Stimulated activated CD4-positive, alpha-beta T cell treated with anti-CD3 and anti-CD28 coated beads, Interleukin-1b, Interleukin-23, amount 100 ng/mL, for 48 hours (primary cell): Measurements from ENCODE around the gene UCK2.
"Not testable (repeated sequence)": the region's sequence is repeated elsewhere in the genome, so short reads cannot be mapped to it uniquely, and the experiment has no call there.

Experiments used
- DNase-seq: peaks from one replicate; pipeline ENCODE4 v3.0.0-alpha.2; 2020

UCK2 gene

DNA sequence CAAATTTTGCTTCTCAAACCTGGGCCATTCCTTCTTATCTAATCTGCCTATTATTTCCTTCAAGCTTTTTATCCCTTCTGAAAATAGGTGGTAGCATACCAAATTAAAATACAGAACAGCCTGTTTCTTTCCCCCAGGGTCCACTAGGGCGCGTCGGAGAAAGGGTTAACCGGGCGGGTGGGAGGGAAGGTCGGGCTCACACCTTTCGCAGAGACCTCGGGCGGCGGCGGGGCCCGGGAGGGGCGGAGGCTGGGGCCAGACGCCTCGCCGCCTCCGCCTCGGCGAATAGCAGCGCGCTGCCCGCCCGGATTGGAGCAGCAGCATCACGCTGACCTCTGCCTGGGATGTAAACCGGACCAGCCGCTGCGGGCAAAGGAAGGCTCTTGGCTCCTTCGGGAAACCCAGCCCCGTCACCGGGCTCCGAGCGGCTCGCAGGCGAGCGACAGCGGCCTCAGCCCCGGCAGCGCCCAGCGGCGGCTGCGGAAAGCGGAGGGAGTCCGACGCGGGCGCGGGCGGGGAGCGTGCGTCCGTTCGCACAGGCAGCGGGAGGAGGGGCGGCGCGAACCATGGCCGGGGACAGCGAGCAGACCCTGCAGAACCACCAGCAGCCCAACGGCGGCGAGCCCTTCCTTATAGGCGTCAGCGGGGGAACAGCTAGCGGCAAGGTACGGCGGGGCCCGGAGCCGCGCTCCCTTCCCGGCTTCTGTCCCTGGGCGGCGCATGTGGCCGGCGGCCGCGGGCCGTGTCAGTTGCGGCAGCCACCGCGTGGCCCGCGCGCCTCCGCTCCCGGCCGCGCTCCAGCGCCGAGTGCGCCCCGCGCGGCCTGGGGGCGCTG, at the start of gene UCK2:
Gene UCK2 (plus strand): TSS at position 347 of the 835 bp plus-strand sequence. CDS start 220 bp downstream, at position 567.
- peak; percentile 70 for DNase-seq

DNA sequence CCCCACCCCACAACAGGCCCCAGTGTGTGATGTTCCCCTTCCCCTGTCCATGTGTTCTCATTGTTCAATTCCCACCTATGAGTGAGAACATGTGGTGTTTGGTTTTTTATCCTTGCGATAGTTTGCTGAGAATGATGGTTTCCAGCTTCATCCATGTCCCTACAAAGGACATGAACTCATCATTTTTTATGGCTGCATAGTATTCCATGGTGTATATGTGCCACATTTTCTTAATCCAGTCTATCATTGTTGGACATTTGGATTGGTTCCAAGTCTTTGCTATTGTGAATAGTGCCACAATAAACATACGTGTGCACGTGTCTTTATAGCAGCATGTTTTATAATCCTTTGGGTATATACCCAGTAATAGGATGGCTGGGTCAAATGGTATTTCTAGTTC, 49.2 kb upstream of the UCK2 start:
- not testable (repeated sequence) for DNase-seq

DNA sequence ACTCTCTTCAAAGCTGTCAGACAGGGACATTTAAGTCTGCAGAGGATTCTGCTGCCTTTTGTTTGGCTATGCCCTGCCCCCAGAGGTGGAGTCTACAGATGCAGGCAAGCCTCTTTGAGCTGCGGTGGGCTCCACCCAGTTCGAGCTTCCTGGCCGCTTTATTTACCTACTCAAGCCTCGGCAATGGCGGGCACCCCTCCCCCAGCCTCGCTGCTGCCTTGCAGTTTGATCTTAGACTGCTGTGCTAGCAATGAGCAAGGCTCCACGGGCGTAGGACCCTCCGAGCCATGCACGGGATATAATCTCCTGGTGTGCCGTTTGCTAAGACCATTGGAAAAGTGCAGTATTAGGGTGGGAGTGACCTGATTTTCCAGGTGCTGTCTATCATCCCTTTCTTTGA, 43.9 kb upstream of the UCK2 start:
- DNase-seq: not testable (repeated sequence)

DNA sequence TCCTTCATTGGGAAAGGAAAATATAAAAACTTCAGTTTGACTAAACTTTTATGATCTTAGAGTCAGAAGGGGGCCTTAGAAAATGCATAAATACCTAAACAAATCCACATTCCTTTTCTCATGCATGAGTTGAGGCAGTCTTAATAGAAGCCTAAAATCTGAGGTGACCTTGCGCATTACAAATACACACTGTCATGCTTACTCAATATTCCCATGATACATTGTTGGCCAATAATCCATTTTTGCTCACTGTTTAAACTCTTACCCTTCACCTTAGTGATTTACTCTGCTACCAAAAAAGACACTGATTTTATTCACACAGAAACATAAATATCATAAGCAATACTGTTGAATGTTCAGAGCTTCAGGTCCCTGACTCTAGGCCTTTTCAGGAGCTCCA, 39.7 kb upstream of the UCK2 start:
- DNase-seq: no peak

DNA sequence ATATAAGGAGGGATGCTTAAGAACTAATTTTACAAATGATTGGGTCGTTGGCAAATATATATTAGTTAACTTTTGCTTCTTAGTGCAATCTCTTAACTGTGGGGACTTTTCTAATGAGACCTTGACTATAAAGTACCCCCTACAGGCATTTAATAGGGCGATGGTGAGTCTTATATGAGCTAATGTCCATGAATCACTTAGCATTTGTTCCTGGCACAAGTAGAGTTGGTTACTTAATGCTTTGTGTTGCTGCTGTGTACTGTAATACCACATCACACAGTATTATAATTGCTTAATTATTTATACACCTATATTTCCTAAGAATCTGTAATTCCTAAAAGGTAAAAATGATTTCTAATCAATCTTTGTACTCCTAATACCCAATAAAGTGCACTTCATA, 33.5 kb upstream of the UCK2 start:
- no peak for DNase-seq

DNA sequence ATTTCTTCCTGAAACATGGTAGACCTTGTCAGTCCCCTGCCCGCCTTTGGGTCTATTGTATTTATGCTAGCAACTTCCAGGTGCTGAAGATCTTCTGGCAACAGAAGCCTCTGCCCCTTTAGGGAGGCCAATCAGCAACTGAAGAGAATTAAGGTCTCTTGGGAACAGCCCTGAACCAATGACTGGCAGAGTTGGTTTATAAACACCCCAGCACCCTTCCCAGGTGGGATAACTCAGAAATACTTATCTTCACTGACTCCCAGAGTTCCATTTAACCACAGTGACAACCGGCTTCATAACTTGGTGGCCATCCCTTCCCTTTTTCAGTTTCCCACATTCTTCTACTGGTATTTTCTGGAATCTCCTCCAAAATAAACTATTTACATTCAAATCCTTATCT, 31.5 kb upstream of the UCK2 start:
- no peak for DNase-seq

DNA sequence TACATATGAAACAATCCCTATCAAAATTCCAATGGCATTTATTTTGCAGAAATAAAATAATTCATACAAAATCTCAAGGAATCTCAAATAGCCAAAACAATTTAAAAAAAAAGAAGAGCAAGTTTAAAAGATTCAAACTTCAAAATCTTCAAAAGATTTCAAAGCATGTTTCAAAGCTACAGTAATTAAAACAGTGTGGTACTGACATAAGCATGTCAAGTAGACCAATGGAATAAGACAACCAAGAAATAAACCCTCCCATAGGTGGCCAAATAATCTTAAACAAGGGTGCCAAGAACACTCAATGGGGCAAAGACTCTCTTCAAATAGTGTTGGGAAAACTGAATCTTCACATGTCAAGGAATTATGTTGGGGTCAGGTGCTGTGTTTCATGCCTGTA, 28.0 kb upstream of the UCK2 start:
- DNase-seq: no peak

DNA sequence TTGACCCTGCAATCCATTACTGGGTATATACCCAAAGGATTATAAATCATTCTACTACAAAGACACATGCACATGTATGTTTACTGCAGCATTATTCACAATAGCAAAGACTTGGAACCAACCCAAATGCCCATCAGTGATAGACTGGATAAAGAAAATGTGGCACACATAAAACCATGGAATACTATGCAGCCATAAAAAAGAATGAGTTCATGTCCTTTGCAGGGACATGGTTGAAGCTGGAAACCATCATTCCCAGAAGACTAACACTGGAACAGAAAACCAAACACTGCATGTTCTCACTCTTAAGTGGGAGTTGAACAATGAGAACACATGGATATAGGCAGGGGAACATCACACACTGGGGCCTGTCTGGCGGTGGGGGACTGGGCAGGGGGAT, 22.9 kb upstream of the UCK2 start:
- not testable (repeated sequence) for DNase-seq

DNA sequence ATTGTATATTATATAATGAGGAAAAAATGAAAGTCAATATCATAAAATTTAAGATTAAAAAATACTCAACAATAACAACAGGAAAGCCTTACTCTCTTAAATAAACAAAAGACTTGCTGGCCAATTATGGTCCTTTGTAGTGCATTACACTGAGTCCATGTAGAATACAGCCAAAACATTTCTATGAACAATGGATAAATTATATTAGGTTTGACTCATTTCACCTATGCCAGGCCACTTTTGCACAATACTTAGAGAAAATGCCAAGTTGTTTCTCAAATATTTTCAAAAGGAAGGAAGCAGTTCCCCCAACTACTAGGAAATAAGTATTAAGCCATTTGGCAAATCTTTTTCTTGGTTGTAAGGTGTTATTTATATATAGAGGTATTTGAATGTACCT, 19.8 kb upstream of the UCK2 start:
- no peak for DNase-seq

DNA sequence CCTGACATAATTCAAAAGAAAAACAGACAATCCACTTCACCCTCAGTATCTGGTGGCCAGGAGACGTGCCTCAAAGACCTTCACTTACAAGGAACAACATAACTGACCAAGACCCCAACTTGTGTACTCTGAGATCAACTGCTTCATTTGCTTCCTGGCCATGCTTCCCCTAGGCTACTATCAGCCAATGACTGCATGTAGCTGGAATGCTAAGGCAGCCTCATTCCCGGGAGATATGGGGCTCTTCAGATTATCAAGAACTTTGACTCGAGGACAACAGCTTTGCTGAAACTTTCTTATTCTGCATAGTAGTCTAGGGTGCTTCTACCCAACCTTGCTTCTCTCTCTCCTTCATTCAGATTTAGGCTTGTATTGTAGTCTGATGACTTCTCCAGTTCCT, 11.7 kb upstream of the UCK2 start:
- DNase-seq: no peak

DNA sequence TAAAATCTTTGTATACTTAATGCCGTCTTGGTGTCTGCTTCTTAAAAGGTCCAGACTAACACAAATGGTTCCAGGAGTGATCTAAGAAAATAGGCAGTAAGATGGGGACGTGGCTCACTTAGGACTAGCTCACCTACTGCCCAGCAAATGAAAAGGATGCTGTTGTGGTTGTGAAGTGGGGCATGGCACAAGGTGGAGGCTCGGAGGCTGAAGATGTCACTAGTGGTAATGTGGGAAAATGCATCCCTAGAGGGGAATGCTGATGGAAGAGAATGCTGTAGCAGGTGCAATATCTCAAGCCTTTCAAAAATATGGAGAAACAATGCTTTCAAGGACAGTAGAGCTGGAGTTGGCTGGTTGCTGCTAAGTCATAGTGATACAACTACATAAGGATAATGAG, 11.3 kb upstream of the UCK2 start:
- no peak for DNase-seq

DNA sequence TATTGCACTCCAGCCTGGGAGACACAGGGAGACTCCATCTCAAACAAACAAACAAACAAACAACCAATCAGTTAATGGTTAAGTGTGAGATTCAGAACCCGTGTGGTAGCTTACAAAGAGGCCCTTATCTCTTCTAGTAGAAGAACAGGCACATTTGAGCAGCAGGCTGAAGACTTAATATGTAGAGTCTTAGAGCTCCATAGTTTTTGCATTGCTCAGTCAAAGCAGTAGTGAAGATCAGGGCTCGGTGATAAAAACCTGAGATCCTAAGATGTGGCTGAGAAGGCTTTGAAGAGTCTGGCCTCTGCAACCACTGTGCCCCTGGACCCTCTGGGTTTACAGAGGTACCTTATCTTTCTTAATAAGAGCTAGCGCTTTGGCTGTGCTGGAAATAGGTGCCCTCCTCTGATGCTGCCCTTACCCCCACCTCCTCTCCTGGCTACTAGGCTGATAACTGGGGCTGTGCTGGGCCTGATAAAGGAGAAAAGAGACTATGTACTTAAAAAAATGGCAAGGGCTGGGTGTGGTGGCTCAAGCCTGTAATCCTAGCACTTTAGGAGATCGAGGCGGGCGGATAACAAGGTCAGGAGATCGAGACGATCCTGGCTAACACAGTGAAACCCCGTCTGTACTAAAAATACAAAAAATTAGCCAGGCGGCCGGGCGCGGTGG, 10.5 kb upstream of the UCK2 start:
- DNase-seq: no peak

DNA sequence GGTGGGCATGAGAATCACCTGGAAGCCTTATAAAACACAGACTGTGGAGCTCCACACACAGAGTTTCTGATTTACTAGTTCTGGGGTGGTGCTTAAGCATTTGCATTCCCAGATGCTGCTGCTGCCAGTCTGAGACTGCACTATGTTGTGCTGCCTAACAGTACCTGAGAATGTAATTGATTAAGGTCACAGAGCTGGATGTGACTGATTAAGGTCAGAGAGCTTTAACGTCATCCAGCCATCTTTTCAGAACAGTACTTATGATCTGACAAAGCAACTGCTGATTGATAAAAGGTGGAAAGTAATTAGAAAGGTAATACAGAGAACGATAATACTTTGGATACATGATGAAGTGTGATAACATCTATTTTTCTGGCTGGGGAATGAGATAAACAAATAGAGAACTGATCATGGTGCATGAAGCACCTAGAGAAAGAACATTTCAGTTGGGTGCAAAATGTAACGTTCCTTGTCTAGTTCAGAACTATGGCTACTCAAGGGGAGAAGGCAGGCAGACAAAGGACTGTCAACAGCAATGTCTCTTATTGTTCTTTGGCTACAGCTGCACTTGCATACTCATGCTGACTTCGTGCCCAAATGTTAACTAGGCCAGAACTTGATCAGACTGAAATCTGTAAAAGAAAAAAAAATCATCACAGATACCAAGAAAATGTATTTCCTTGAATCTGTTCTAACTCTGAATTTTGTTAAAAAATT, 3.7 kb upstream of the UCK2 start:
- no peak for DNase-seq

DNA sequence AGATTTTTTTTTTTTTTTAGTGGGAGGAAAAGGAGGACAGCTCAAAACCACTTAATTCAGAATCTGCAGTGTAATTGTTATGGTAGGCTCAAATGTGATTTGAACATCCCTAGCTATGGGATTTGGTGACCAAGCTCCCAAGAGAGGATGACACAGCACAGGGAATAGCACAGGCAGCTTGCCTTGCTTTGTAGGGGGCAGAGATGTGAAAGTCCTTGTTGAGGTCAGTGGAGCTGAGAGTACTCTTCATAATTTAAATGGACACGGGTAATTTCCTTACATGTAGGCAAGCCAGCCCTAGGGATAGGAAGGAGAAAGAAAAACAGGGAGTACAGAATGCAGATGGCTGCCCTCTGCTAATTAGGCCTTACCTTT, 3.2 kb upstream of the UCK2 start:
- DNase-seq: no peak

DNA sequence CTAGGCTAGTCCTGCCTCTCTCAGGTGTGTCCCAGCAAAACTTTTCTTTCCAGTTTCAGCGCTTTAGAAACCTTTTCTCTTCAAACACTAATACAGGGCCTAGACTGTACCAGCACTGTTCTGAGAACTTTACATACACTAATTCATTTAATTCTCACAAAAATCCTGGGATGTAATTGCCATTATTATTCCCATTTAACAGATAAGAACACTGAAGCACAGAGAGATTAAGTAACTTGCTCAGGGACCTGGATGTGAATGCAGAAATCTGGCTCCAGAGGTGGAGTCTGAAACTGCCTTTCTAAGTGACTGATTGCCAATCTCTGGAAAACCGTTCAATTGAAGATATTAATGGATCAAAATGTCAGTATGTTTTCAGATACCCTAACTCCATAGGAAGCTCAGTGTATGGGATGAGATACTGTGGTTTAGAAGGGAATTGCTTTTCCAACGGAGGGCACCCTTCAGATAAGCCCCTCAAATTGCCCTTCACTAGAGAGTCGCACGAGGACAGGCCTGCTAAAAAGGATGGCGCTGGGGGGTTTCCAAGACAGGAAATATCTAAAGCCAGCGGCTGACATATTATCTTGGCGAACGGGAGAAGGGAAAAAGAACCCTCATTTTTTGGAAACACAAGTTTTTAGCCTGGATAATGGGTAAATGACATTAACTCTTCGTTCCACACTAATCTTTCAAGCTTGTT, 698 bp upstream of the UCK2 start:
- DNase-seq: no peak

DNA sequence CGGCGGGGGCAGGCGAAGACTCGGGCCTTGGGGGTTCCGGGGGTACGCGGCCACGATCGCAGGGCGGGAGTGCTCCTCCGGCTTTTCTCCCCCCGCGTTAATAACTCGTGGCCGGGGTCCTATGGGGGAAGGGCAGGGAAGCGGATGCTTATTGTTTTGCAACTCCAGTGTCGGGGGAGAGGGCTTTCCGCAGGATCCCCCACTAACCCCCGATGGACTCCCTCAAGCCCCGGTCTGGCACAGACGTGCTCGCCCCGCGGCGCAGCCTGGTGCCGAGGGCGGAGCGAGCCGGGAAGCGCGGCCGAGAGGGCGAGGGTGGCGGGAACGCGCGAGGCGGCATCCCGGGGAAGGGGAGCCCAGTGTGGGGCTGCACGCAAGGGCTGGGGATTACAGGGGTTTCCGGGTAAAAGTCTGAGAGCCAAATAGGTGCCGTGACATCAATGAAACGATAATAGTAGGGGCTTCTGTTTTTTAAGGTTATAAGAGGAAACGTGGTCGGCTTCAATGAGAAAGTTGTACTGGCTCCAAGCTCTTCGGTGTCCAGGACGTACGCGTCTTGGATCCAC, 772 bp downstream of the UCK2 start:
- peak; percentile 50 for DNase-seq

DNA sequence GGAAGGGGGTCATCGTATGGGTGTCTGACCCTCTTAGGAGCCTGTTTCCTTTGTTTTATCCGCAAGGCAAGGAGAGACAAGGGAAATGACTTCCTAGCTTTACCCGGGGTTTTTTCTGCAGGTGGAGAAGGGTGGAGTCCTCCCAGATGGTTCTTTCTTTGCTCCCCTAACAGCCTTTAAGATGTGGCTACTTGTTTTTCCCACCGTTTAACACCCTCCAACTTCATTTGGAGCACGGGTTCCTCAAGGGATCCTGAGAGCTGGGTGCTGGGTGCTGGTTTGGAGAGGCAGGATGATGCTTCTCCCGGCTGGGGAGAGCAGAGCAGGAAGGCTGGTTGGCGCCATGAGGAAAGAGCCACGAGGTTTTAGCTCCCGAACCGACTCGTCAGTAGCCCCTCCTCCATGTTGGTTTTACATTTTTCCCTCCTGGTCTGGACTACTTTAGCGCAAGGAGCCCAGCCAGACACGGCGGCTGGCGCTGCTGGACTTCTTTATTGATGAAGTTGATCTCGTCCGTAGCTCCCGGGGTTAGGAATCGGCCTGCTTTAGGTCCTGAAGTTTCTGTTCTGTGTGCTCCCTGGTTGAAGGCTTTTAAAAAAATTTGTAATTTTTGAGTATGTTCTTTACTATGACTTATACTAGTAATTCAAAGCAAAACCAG, 1.4 kb downstream of the UCK2 start:
- DNase-seq: peak; percentile 11

DNA sequence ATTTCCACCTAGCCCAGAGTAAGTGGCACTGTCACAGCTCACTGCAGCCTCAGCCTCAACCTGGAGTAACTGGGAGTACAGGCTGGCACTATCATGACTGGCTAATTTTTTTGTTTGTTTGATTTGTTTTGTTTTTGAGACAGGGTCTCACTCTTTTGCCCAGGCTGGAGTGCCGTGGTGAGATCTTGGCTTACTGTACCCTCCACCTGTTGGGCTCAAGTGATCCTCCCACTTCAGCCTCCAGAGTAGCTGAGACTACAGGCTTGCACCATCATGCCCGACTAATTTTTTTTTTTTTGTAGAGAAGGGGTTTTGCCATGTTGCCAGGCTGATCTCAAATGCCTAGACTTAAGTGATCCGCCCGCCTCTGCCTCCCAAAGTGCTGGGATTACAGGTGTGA, 2.5 kb downstream of the UCK2 start:
- no peak for DNase-seq

DNA sequence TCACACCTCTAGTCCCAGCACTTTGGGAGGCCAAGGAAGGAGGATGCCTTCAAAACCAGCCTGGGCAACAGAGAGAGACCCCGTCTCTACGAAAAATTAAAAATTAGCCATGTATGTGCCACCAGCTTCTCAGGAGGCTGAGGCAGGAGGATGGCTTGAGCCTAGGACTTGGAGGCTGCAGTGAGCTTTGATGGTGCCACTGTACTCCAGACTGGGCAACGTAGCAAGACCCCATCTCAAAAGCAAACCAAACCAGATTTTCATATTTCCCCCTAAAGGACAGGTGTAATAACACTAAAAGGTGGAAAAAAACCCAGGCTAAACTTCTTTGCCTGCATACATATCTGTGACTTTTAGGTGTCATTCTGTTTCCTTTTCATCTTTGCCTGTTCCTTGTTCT, 3.7 kb downstream of the UCK2 start:
- no peak for DNase-seq

DNA sequence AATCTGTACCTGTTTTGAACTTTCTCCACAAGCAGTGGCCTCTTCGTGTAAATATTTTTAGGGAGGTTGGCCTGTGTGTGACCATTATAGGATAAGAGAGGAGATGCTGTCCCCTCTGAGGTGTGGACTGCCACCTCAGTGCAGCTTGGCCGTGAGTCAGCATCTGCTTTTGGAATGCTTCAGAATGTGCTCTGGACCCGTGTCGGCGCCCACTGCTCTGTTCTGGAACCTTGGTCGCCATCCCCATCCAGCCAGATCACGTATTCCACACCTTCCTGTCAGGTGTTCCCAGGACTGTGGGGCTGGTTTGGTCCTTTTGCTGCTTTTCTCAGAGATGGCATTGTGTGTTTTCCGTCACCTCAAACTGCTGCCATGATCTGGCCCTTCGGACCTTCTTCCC, 5.5 kb downstream of the UCK2 start:
- no peak for DNase-seq

DNA sequence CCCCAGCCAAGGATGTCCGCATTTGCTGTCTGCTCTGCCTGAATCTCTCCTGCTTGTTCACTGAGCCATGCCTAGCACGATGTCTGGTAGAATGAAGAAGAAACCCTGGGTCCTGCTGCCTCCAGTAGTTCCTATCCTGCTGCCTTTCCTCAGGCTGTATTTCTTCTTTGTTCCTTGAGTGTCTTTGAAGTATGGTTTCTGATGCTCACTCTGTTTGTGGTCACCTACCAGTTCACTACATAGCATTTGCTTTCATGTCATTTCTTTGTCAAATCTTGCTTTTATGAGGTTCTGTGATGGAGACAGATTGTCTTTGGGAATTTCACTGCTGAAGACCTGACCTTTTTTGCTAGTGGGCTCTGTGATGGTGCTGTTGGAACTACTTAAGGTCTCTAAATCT, 5.9 kb downstream of the UCK2 start:
- DNase-seq: no peak

DNA sequence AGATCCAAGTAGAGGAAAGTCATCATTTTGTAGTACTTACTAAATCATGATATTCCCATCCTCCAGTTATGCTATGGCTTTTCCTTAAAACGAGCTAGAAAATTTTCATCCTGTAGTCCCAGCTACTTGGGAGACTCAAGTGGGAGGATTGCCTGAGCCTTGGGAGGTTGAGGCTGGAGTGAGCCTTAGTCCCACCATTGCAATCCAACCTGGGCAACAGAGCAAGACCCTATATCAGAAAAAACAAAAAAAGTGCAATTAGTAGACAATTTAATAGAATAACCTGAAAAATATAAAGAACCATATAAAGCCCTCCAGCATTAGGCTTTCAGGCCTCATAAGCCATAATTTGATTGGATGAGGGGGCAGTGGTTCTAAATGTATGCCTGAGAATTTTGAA, 6.8 kb downstream of the UCK2 start:
- no peak for DNase-seq
